HG03103 (cell line): Measurements from ENCODE around the gene PRELID1.

ENCODE experiments used
- ATAC-seq: cut with Tn5 transposase; IDR thresholded peaks from one replicate; pipeline ENCODE4 v1.9.1; 2021; ENCODE audit warnings: low read depth; ENCODE audit not compliant: unreplicated experiment

Gene PRELID1

GRCh38 chr5:177355162-177355867 is 51.7 kb downstream of the PRELID1 start:
- ATAC-seq, result no peak

GRCh38 chr5:177355868-177356168 is 52.2 kb downstream of the PRELID1 start:
- no peak for ATAC-seq
